PC-3 (cell line): ENCODE data around the gene PTPRD.

Experiments used
- CTCF ChIP-seq: fragments of 300-600 bp; sonication (generic); conservative IDR thresholded peaks from 2 replicates; pipeline ENCODE4 v1.5.1; 2017; ENCODE audit warnings: antibody characterized with exemption, low read depth, mild to moderate bottlenecking, low read length
- EZH2 ChIP-seq: fragments of 300-600 bp; sonication (generic); IDR thresholded peaks from one replicate; pipeline ENCODE4 v1.6.1; 2017; ENCODE audit warnings: antibody characterized with exemption, mild to moderate bottlenecking, low read length; ENCODE audit not compliant: unreplicated experiment

DNA sequence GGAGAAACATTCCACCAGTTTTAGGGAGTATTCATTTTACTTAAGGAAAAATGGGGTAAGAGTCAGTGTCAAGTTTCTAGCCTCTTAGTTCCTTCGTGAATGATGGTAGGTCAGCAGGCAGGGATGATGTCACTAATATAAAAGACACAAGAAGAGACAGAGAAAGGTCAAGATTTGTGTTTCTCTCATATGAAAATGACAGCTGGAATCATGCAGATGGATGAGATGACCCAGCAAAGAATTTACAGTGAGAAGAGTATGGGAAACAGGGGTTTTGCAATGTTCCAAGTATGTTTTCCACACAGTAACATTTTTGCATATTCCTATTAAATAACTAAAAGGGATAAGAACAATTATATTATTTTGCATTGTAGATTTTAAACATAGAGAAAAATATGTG, 2063.6 kb downstream of the PTPRD start:
- TF ChIP-seq CTCF (no peak), EZH2 (no peak)
